ENCODE measurements around the gene NFIB. TPM values are rescaled to one million over a fixed set of nuclear protein-coding genes. Genes with fewer than 3 reads are reported as not detected.

Gene NFIB
- total and polyA plus RNA-seq, 2 donors (not counting 1 experiment from before 2014, with no cell fraction given) = 29.3 to 36.3 TPM

- no peaks in the 10 kb centered on the region for H3K79me2 ChIP-seq (ENCODE audit: control insufficient read depth, insufficient read depth, low read length)
- no peak overlapping the region for H3K9ac ChIP-seq (ENCODE audit: insufficient read depth, low read length)
- H3K9me3 ChIP-seq (ENCODE audit: control insufficient read depth, insufficient read depth, low read depth, low read length) = no peaks in the 10 kb centered on the region
- no peak overlapping the region for H3K27ac ChIP-seq (ENCODE audit: insufficient read depth, low read length)
- no peaks in the 10 kb centered on the region for H4K20me1 ChIP-seq (ENCODE audit: control insufficient read depth, extremely low read depth, insufficient read depth, low read length)
- no peak overlapping the region for H2AFZ ChIP-seq (ENCODE audit: low read length)
- H3K27me3 ChIP-seq (ENCODE audit: control insufficient read depth, insufficient read depth, low read length) = no peaks in the 10 kb centered on the region
- DNase-seq (ENCODE audit: low read depth in 2 of 2) = no peak
- H3K4me1 ChIP-seq (ENCODE audit: control insufficient read depth, extremely low read depth, insufficient read depth, low read length) = no peaks in the 10 kb centered on the region
- H3K4me2 ChIP-seq (ENCODE audit: extremely low read depth, insufficient read depth, low read length) = no peak overlapping the region
- TF ChIP-seq, protein P1, sequence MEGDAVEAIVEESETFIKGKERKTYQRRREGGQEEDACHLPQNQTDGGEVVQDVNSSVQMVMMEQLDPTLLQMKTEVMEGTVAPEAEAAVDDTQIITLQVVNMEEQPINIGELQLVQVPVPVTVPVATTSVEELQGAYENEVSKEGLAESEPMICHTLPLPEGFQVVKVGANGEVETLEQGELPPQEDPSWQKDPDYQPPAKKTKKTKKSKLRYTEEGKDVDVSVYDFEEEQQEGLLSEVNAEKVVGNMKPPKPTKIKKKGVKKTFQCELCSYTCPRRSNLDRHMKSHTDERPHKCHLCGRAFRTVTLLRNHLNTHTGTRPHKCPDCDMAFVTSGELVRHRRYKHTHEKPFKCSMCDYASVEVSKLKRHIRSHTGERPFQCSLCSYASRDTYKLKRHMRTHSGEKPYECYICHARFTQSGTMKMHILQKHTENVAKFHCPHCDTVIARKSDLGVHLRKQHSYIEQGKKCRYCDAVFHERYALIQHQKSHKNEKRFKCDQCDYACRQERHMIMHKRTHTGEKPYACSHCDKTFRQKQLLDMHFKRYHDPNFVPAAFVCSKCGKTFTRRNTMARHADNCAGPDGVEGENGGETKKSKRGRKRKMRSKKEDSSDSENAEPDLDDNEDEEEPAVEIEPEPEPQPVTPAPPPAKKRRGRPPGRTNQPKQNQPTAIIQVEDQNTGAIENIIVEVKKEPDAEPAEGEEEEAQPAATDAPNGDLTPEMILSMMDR (conservative IDR thresholded peaks at IDR 0.05 in 1 of 2, IDR thresholded peaks at IDR 0.05 in 1 of 2; ENCODE audit: low read depth in 1 of 2, low read length in 2 of 2) = no peak
- TF ChIP-seq EZH2 (IDR thresholded peaks at IDR 0.05; ENCODE audit: low read length, missing control alignments) = no peak
- H3K4me3 ChIP-seq (replicated peaks in 1 of 4; ENCODE audit: control extremely low read depth in 1 of 4, insufficient read depth in 1 of 4, low read depth in 3 of 4, low read length in 4 of 4) = no peak overlapping the region
- no peaks in the 10 kb centered on the region for H3K36me3 ChIP-seq (ENCODE audit: control insufficient read depth, insufficient read depth, low read length)
Measured at GRCh38 chr9:14175778-14176177, 138.2 kb downstream of the NFIB start.

- H3K79me2 ChIP-seq (ENCODE audit: control insufficient read depth, insufficient read depth, low read length) = no peaks in the 10 kb centered on the region
- H4K20me1 ChIP-seq (ENCODE audit: control insufficient read depth, extremely low read depth, insufficient read depth, low read length) = no peaks in the 10 kb centered on the region
- no peaks in the 10 kb centered on the region for H3K4me1 ChIP-seq (ENCODE audit: control insufficient read depth, extremely low read depth, insufficient read depth, low read length)
- no peak for DNase-seq (ENCODE audit: low read depth in 2 of 2)
- no peaks in the 10 kb centered on the region for H3K9me3 ChIP-seq (ENCODE audit: control insufficient read depth, insufficient read depth, low read depth, low read length)
- no peaks in the 10 kb centered on the region for H3K27me3 ChIP-seq (ENCODE audit: control insufficient read depth, insufficient read depth, low read length)
- no peak overlapping the region for H2AFZ ChIP-seq (ENCODE audit: low read length)
- no peak overlapping the region for H3K27ac ChIP-seq (ENCODE audit: insufficient read depth, low read length)
- H3K4me3 ChIP-seq (replicated peaks in 1 of 4; ENCODE audit: control extremely low read depth in 1 of 4, insufficient read depth in 1 of 4, low read depth in 3 of 4, low read length in 4 of 4) = no peak overlapping the region
- no peaks in the 10 kb centered on the region for H3K36me3 ChIP-seq (ENCODE audit: control insufficient read depth, insufficient read depth, low read length)
- H3K9ac ChIP-seq (ENCODE audit: insufficient read depth, low read length) = no peak overlapping the region
- H3K4me2 ChIP-seq (ENCODE audit: extremely low read depth, insufficient read depth, low read length) = no peak overlapping the region
- TF ChIP-seq EZH2 (IDR thresholded peaks at IDR 0.05; ENCODE audit: low read length, missing control alignments) = no peak
- TF ChIP-seq, protein P1 (conservative IDR thresholded peaks at IDR 0.05 in 1 of 2, IDR thresholded peaks at IDR 0.05 in 1 of 2; ENCODE audit: low read depth in 1 of 2, low read length in 2 of 2) = no peak
Measured at GRCh38 chr9:14173713-14174112, 140.2 kb downstream of the NFIB start.

DNA sequence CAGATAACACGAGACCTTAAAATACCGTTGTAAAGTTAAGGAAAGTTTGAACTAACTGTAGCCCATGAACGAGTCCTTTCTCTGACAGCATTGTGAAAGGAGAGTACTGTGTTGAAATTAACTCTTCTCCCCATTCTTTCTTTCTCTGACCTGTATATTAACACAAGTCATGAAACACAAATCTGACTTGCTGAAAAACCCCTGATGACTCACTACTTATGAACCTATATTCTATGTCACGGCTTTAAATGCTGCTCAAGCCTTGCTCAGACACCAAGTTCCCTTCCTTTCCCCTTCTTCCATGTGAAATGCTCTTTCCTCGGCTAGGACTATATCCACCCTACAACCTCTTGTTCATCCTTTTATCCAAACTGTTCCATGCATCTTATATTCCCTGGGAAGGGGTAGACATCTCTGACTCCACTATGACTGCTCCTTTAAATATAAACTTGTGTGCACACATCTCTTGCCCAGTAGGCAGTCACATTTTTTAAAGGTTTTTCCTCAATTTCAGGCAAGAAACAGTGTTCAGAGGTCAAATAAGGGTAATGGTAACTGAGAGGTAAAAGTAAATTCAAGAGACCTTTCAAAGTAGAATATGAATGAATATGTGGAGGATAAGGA lies 142.9 kb downstream of the NFIB start:
- no peaks in the 10 kb centered on the region for H4K20me1 ChIP-seq (ENCODE audit: control insufficient read depth, extremely low read depth, insufficient read depth, low read length)
- H2AFZ ChIP-seq (ENCODE audit: low read length) = no peak overlapping the region
- H3K9ac ChIP-seq (ENCODE audit: insufficient read depth, low read length) = no peak overlapping the region
- no peaks in the 10 kb centered on the region for H3K27me3 ChIP-seq (ENCODE audit: control insufficient read depth, insufficient read depth, low read length)
- H3K4me1 ChIP-seq (ENCODE audit: control insufficient read depth, extremely low read depth, insufficient read depth, low read length) = no peaks in the 10 kb centered on the region
- no peak overlapping the region for H3K4me3 ChIP-seq (replicated peaks in 1 of 4; ENCODE audit: control extremely low read depth in 1 of 4, insufficient read depth in 1 of 4, low read depth in 3 of 4, low read length in 4 of 4)
- peak overlapping the region; percentile 17 for H3K4me2 ChIP-seq (ENCODE audit: extremely low read depth, insufficient read depth, low read length)
- DNase-seq (ENCODE audit: low read depth in 2 of 2) = peak; percentile 70 to 76
- TF ChIP-seq, protein P1 (conservative IDR thresholded peaks at IDR 0.05 in 1 of 2, IDR thresholded peaks at IDR 0.05 in 1 of 2; ENCODE audit: low read depth in 1 of 2, low read length in 2 of 2) = no peak
- TF ChIP-seq EZH2 (IDR thresholded peaks at IDR 0.05; ENCODE audit: low read length, missing control alignments) = no peak
- no peaks in the 10 kb centered on the region for H3K9me3 ChIP-seq (ENCODE audit: control insufficient read depth, insufficient read depth, low read depth, low read length)
- H3K79me2 ChIP-seq (ENCODE audit: control insufficient read depth, insufficient read depth, low read length) = no peaks in the 10 kb centered on the region
- H3K27ac ChIP-seq (ENCODE audit: insufficient read depth, low read length) = no peak overlapping the region
- no peaks in the 10 kb centered on the region for H3K36me3 ChIP-seq (ENCODE audit: control insufficient read depth, insufficient read depth, low read length)
